Mucosa of rectum (tissue), 2 donors: ENCODE results near the gene ZYX.

Experiments
- H3K27ac ChIP-seq, 2 donors: one replicate each; pipeline ENCODE4 v1.7.0; 2013; ENCODE audit warnings: inconsistent platforms in 2 of 2, low read depth in 2 of 2, low read length in 2 of 2
- H3K27me3 ChIP-seq, 2 donors: one replicate each; pipeline ENCODE4 v1.7.0; 2013; ENCODE audit warnings: low read length in 2 of 2; ENCODE audit not compliant: control insufficient read depth in 2 of 2, insufficient read depth in 2 of 2
- H3K36me3 ChIP-seq, 2 donors: one replicate each; pipeline ENCODE4 v1.7.0; 2013; ENCODE audit warnings: low read length in 2 of 2; ENCODE audit not compliant: control insufficient read depth in 2 of 2, insufficient read depth in 2 of 2
- H3K4me1 ChIP-seq, 2 donors: one replicate each; pipeline ENCODE4 v1.7.0; 2013; ENCODE audit warnings: low read length in 2 of 2, mild to moderate bottlenecking in 1 of 2; ENCODE audit not compliant: control insufficient read depth in 2 of 2, insufficient read depth in 2 of 2
- H3K4me3 ChIP-seq, 2 donors: one replicate each; pipeline ENCODE4 v1.7.0; 2013; ENCODE audit warnings: low read length in 2 of 2
- H3K9ac ChIP-seq, 2 donors: one replicate each; pipeline ENCODE4 v1.7.0; 2013; ENCODE audit warnings: low read length in 2 of 2, low read depth in 1 of 2, mild to moderate bottlenecking in 1 of 2
- H3K9me3 ChIP-seq, 2 donors: one replicate each; pipeline ENCODE4 v1.7.0; 2013; ENCODE audit warnings: low read length in 2 of 2; ENCODE audit not compliant: control insufficient read depth in 2 of 2
- donor health status: healthy.
- donor health status: Normal muscosa, but diverticular disease.

Gene ZYX

DNA sequence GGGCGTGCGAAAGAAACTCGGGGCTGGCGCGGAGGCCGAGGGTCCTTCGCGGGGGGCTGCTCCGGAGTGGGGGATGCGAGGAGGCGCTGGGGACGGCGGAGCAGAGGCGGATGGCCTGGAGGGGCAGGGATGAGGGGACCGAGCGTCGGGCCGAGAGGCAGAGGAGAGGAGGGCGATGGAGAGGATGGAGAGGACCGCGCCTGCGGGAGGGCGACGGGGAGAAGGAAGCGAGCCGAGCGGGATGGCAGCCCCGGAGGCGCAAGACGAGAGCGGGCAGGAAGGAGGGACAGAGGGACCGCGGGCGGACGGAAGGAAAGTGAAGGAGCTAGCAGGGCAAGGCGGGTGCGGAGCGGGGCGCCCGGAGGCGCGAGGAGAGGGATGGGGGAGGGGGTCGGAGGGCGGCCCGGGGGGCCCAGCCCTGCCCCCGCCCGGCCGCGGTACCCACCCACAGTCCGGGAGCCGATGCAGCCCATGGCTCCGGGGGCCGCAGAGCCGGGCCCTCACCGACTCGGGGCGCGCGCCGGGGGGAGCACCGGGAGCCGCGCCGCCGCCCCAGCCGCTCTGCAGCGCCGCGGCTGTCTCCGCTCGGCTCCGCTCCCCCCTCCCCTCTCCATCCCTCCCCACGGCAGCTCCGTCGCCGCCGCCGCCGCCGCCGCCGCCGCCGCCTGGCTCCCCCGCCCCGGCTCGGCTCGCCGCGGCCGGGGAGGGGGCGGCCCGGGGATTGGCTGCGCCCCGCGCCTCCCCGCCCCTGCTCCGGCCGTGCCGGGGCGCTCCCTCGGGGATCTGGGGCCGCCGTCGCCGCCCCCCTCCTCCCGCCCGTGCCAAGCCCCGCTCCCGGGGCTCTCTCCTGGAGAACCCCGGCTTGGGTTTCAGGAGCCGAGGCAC lies 18.8 kb upstream of the ZYX start, which contains the start of gene FAM131B:
TSS of gene FAM131B (minus strand) at position 583 of the 885 bp plus-strand sequence. CDS start at position 473, 110 bp downstream.
- H3K27me3 ChIP-seq = peaks cover 20 to 23% of the 10 kb centered on the region in 2 donors
- H3K9ac ChIP-seq = peak within 1 kb of the TSS in 1 of 2 donors; percentile 12
- peaks cover 0 to 4% of the 10 kb centered on the region in 2 donors for H3K4me1 ChIP-seq
- peaks cover 0 to 2% of the 10 kb centered on the region in 2 donors for H3K9me3 ChIP-seq
- no peak within 1 kb of the TSS for H3K27ac ChIP-seq
- H3K36me3 ChIP-seq = no peaks in the 10 kb centered on the region
- peak within 1 kb of the TSS; percentile 56 to 61 for H3K4me3 ChIP-seq

- Histone ChIP-seq H3K4me3 (peak overlapping the region in 1 of 2 donors; percentile 13), H3K36me3 (no peaks in the 10 kb centered on the region), H3K27me3 (peaks cover 20 to 23% of the 10 kb centered on the region in 2 donors), H3K27ac (no peak overlapping the region), H3K4me1 (peaks cover 3 to 12% of the 10 kb centered on the region in 2 donors), H3K9me3 (peaks cover 0 to 2% of the 10 kb centered on the region in 2 donors), H3K9ac (no peak overlapping the region)
These were observed 17.9 kb upstream of the ZYX start for GRCh38 chr7:143363016-143363937.

DNA sequence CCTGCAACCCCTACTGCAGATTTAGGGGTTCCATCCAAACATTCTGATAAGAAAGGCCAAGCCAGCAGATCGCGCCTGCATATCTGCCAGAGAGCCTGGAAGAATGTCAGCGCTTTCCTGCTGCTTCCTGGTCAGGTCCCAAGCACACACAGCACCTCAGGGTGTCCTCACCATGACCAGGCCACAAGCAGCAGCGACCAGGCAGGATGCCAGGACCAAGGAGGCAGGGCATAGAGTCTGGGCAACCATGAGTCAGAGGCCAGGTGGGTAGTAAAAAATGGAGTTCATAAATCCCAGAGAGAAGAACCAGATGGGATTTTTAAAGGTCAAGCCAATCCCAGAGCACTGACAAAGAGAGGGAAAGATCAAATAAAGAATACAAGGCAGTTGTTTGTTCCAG lies 13.2 kb upstream of the ZYX start:
- Histone ChIP-seq H3K4me1 (peaks cover 15 to 39% of the 10 kb centered on the region in 2 donors), H3K9me3 (peaks cover 0 to 2% of the 10 kb centered on the region in 2 donors), H3K9ac (no peak overlapping the region), H3K27me3 (peaks cover 8 to 9% of the 10 kb centered on the region in 2 donors), H3K27ac (peak overlapping the region; percentile 35 to 67), H3K4me3 (no peak overlapping the region), H3K36me3 (no peaks in the 10 kb centered on the region)

DNA sequence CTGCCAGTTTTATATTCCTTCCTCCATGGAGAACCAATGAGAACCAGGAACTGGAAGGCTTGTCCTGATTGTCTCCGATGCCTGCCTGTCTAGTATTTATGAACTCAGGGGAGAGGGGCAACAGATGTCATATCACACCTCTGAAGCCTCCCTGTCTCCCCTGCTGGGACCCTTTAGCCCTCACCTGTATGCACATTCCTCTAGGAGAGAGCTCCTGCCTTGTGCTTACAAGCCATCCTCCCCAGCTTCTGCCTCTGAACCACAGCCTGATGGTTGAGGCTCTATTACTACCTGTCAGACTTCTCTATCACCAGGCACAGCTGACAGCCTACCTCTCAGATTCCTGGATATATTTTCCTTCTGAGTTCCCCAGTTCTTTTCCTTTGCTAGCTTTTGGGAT lies 12.8 kb upstream of the ZYX start:
- no peak overlapping the region for H3K9ac ChIP-seq
- H3K27ac ChIP-seq = peak overlapping the region; percentile 35 to 67
- H3K4me1 ChIP-seq = peaks cover 15 to 39% of the 10 kb centered on the region in 2 donors
- H3K4me3 ChIP-seq = no peak overlapping the region
- no peaks in the 10 kb centered on the region for H3K36me3 ChIP-seq
- H3K27me3 ChIP-seq = peaks cover 4 to 5% of the 10 kb centered on the region in 2 donors
- H3K9me3 ChIP-seq = peaks cover 0 to under 1% of the 10 kb centered on the region in 2 donors

DNA sequence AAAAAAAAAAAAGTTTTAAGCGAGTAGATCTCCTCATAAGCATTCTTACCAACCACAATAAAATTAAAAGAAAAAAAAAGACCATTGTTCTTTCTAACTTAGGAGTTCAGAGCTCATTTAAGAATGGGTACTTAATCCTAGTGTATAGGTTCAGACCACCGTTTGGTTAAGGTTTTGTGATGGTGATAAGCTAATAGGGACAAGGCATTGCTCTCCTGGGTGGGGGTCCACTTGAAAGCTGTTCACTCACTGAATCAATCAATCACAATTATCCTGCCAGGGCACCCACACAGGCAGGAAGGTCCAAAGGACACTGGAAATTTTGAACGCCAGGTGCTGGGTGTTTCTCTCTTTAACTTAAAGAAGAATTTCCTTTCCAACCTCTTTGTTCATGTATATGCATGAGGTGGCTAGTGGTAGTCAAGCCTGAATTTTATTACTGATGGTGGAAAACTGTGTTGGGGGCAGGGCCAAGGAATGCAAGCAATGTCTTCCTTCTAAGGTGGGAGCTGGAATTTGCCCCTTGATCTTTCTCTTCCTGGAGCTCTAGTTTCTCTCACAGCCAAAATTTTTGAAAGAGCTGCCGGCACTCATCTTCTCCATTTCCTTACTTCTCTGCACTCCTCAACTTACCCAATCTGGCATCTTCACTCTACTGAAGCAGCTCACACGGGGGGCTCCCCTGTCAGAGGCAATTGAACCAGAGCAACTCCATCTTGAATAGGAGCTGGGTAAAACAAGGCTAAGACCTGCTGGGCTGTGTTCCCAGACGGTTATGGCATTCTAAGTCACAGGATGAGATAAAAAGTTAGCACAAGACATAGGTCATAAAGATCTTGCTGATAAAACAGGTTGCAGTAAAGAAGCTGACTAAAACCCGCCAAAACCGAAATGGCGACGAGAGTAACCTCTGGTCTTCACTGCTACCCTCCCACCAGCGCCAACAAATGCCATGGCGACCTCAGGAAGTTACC lies 11.2 kb upstream of the ZYX start:
- Histone ChIP-seq H3K27me3 (no peaks in the 10 kb centered on the region), H3K9ac (no peak overlapping the region), H3K9me3 (no peaks in the 10 kb centered on the region), H3K4me1 (peaks cover 15 to 39% of the 10 kb centered on the region in 2 donors), H3K4me3 (no peak overlapping the region), H3K27ac (peak overlapping the region; percentile 73 to 74), H3K36me3 (no peaks in the 10 kb centered on the region)

GRCh38 chr7:143372070-143372469 lies 9.1 kb upstream of the ZYX start:
- no peak overlapping the region for H3K9ac ChIP-seq
- H3K27me3 ChIP-seq = no peaks in the 10 kb centered on the region
- H3K4me1 ChIP-seq = peaks cover 15 to 46% of the 10 kb centered on the region in 2 donors
- H3K9me3 ChIP-seq = no peaks in the 10 kb centered on the region
- no peaks in the 10 kb centered on the region for H3K36me3 ChIP-seq
- H3K4me3 ChIP-seq = no peak overlapping the region
- H3K27ac ChIP-seq = peak overlapping the region; percentile 40 to 61

DNA sequence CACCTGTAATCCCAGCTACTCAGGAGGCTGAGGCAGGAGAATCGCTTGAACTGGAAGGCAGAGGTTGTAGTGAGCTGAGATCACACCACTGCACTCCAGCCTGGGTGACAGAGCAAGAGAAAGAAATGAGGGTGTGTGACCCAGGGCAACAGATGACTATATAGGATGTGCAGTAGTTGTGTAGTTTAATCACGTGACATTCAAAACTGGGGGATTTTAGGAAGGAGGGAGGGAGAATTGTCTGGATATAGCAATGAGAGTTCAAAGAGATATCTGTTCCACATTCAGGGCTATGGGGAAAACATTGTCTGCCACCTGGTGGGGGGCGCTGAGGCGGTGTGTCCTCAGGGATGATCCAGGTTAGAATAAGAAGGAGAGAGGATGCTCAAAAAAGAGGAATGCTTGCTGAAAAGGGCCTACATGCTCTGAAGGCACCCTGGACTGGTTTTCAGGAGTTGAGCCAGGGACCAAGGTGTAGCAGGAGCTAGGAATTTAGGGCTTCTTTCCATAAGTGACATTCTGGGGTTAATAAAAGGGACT lies 7.8 kb upstream of the ZYX start:
- H3K9me3 ChIP-seq = no peaks in the 10 kb centered on the region
- no peak overlapping the region for H3K27ac ChIP-seq
- peaks cover 12 to 38% of the 10 kb centered on the region in 2 donors for H3K4me1 ChIP-seq
- no peaks in the 10 kb centered on the region for H3K36me3 ChIP-seq
- H3K27me3 ChIP-seq = no peaks in the 10 kb centered on the region
- no peak overlapping the region for H3K9ac ChIP-seq
- H3K4me3 ChIP-seq = no peak overlapping the region

DNA sequence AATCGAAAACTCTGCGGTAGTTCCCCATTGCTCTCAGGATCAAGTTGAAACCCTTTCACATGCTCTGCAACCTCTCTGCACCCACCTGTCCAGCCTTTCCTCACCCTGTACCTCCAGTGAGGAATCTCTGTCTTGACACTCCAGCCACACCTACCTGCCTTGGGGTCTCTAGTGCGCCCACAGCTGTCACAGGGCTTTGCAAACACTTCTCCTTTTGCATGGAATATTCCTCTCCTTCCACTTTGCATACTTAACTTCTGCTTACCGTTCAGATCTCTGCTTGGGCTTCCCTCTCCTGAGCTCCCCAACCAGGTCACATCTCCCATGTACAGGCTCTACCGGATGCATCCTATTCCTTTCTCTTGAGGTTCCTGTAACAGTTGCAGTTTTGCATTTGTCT lies 6.6 kb upstream of the ZYX start:
- no peak overlapping the region for H3K4me3 ChIP-seq
- no peaks in the 10 kb centered on the region for H3K9me3 ChIP-seq
- no peak overlapping the region for H3K9ac ChIP-seq
- H3K36me3 ChIP-seq = no peaks in the 10 kb centered on the region
- H3K27me3 ChIP-seq = no peaks in the 10 kb centered on the region
- peaks cover 17 to 36% of the 10 kb centered on the region in 2 donors for H3K4me1 ChIP-seq
- H3K27ac ChIP-seq = no peak overlapping the region
